ENCODE results near the gene VPS36.
"Not testable (repeated sequence)": the region's sequence is repeated elsewhere in the genome, so short reads cannot be mapped to it uniquely, and the experiment has no call there.

VPS36 gene

DNA sequence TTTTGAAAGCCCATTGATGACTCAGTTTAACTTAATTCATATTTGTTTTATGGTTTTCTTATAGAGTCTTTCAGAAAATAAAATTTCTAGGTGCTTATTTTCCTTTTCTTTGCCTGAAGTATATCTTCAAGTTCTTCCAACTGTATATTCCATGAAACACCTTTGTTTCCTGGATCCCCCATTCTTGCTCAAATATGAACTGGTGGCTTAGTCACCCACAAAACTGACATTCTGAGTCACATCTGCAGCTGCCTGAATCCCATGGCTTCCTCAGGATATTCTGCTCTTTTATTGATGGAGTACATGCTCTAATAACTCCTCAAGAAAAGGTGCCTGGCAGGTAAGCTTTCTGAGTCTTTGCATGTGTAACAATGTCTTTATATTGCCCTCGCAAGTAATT lies 77.2 kb downstream of the VPS36 start:
- DNase-seq: not testable (repeated sequence)

DNA sequence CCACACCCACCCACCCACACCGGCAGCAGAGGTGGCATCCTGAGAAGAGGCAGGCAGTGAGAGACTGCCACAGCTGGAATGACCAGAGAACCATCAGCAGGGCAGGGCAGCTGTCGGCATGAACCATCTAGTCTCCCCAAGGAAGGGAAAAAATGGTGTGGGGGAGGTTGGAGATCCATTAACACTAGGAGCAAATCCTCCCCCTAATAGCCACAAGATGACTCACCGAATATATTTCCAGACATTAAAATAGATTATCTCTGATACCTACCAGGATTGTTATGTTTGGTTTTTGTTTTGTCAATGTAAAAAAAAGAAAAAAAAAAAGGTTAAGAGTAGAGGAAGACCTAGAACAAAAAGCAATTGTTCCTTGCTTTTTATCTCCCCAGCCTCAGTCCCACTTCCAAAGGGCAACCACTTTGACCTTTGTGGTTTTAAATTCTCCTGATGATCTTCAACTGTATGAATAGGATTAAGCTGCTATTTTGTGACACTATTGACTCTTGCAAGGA lies 78.6 kb downstream of the VPS36 start:
- DNase-seq: no peak

DNA sequence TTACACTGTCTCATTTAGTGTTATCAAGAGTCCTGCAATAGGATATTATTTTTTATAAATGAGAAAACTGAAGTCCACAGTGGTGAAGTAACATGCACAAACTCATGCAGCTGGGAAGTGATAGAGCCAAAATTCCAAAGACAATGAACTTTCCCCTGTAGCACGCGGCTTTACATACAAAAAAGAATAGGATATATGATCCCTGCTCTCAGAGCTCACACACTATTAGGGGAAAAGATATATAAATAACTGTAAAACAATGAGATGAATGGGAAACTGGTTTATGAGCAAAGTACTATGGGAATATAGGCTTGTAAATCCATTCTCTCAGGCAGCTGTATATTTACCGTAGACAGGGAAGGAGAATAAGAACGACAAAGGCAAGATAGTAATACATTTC lies 84.1 kb downstream of the VPS36 start:
- no peak for DNase-seq
